Inflammatory macrophage treated with lipopolysaccharide for 4 hours (primary cell): ENCODE results near the gene GDAP2.

ENCODE experiments used
- DNase-seq: peaks from one replicate; pipeline ENCODE4 v3.0.0-alpha.2; 2020

Gene GDAP2

GRCh38 chr1:117836069-117836468, 93.4 kb downstream of the GDAP2 start:
- DNase-seq = no peak

GRCh38 chr1:117834416-117834815, 95.0 kb downstream of the GDAP2 start:
- DNase-seq = no peak

GRCh38 chr1:117832453-117832852, 97.0 kb downstream of the GDAP2 start:
- no peak for DNase-seq

GRCh38 chr1:117830222-117830621, 99.2 kb downstream of the GDAP2 start:
- no peak for DNase-seq

- no peak for DNase-seq
Measured at GRCh38 chr1:117828201-117828600, 101.2 kb downstream of the GDAP2 start.

- DNase-seq = no peak
Measured at GRCh38 chr1:117826540-117827078, 102.8 kb downstream of the GDAP2 start.

GRCh38 chr1:117826119-117826518, 103.3 kb downstream of the GDAP2 start:
- DNase-seq = no peak

- no peak for DNase-seq
Measured at GRCh38 chr1:117825414-117825813, 104.0 kb downstream of the GDAP2 start.

GRCh38 chr1:117824616-117825015, 104.8 kb downstream of the GDAP2 start:
- DNase-seq = no peak

- no peak for DNase-seq
Measured at GRCh38 chr1:117821774-117822482, 107.5 kb downstream of the GDAP2 start.

GRCh38 chr1:117821382-117821755, 108.1 kb downstream of the GDAP2 start:
- DNase-seq = no peak

GRCh38 chr1:117820694-117821381, 108.6 kb downstream of the GDAP2 start:
- no peak for DNase-seq

- DNase-seq = no peak
Measured at GRCh38 chr1:117820096-117820495, 109.3 kb downstream of the GDAP2 start.

- no peak for DNase-seq
Measured at GRCh38 chr1:117819301-117819700, 110.1 kb downstream of the GDAP2 start.

- DNase-seq = no peak
Measured at GRCh38 chr1:117818456-117818855, 111.0 kb downstream of the GDAP2 start.

- DNase-seq = no peak
Measured at GRCh38 chr1:117817629-117818028, 111.8 kb downstream of the GDAP2 start.

- no peak for DNase-seq
Measured at GRCh38 chr1:117815926-117816325, 113.5 kb downstream of the GDAP2 start.

GRCh38 chr1:117814856-117815797, 114.3 kb downstream of the GDAP2 start:
- DNase-seq = no peak
